Upper lobe of left lung (tissue), 4 donors: ENCODE results near the gene FRAT1.

Experiments used
- CTCF ChIP-seq, 6 experiments: fragments of 450-650 bp in 4 of 6; fragments of 200-600 bp in 2 of 6; sonication (generic) in 2 of 6; IDR thresholded peaks; one replicate each; pipeline ENCODE4 v1.5.1; 2016 to 2019; ENCODE audit warnings: antibody characterized with exemption in 6 of 6
- POLR2A ChIP-seq, 4 donors: fragments of 450-650 bp; IDR thresholded peaks; one replicate each; pipeline ENCODE4 v1.5.1; 2016 to 2017; ENCODE audit warnings: antibody characterized with exemption in 4 of 4, mild to moderate bottlenecking in 2 of 4
- POLR2AphosphoS5 ChIP-seq, 2 donors: sonication (generic); formaldehyde crosslinking; IDR thresholded peaks; one replicate each; pipeline ENCODE4 v1.5.1; 2017; ENCODE audit warnings: antibody characterized with exemption in 2 of 2

GRCh38 chr10:97279121-97279815, 39.8 kb upstream of the FRAT1 start:
- TF ChIP-seq POLR2AphosphoS5 (IDR thresholded peaks at IDR 0.05) (no peak), POLR2A (IDR thresholded peaks at IDR 0.05) (no peak), CTCF (IDR thresholded peaks at IDR 0.05) (no peak)
